Kidney (tissue), 14 donors: ENCODE data around the gene RHOB. TPM values are rescaled to one million over a fixed set of nuclear protein-coding genes. Genes with fewer than 3 reads are reported as not detected.

Experiments used
- DNase-seq, 5 donors: peaks; one replicate each; pipeline ENCODE4 v3.0.0-alpha.2; 2013 to 2020
- FAIRE-seq: peaks from 2 replicates; lab custom pipeline; 2012; peaks lifted over from hg19 to GRCh38; lab: Jason Lieb, UNC
- H3K27ac ChIP-seq, 2 donors: one replicate each; pipeline ENCODE4 v1.7.0; 2013; ENCODE audit warnings: low read depth in 2 of 2, low read length in 2 of 2, inconsistent platforms in 1 of 2
- H3K27me3 ChIP-seq: one replicate; pipeline ENCODE4 v1.7.1; 2013; ENCODE audit warnings: low read length, inconsistent platforms; ENCODE audit not compliant: control insufficient read depth, insufficient read depth
- H3K36me3 ChIP-seq, 3 donors: one replicate each; pipeline versions ENCODE4 v1.7.0 to v1.7.1; 2013; ENCODE audit warnings: low read length in 3 of 3, control low read depth in 1 of 3, inconsistent platforms in 1 of 3; ENCODE audit not compliant: insufficient read depth in 3 of 3, control insufficient read depth in 2 of 3
- H3K4me1 ChIP-seq, 3 donors: one replicate each; pipeline versions ENCODE4 v1.7.0 to v1.7.1; 2013; ENCODE audit warnings: low read length in 3 of 3, inconsistent platforms in 1 of 3, low read depth in 1 of 3; ENCODE audit not compliant: control insufficient read depth in 2 of 3, insufficient read depth in 2 of 3
- H3K4me3 ChIP-seq, 3 donors: one replicate each; pipeline versions ENCODE4 v1.7.0 to v1.8.1; 2013; ENCODE audit warnings: low read length in 3 of 3, control low read depth in 1 of 3, inconsistent platforms in 1 of 3
- H3K9ac ChIP-seq, 3 donors: one replicate each; pipeline versions ENCODE4 v1.7.0 to v1.7.1; 2013; ENCODE audit warnings: low read length in 3 of 3, control low read depth in 1 of 3, inconsistent platforms in 1 of 3
- H3K9me3 ChIP-seq, 3 donors: one replicate each; pipeline versions ENCODE4 v1.7.0 to v1.7.1; 2013; ENCODE audit warnings: low read length in 3 of 3, control low read depth in 1 of 3, inconsistent platforms in 1 of 3; ENCODE audit not compliant: control insufficient read depth in 2 of 3, insufficient read depth in 1 of 3
- intact Hi-C: fragments of 100-400 bp; cut with DNase I; formaldehyde crosslinking; loops from one replicate; pipeline ENCODE4 v1.11.1; 2022
- polyA plus RNA-seq: library from polyadenylated mRNA; stranded (reverse); fragments of 350-450 nt; fragmentation: Illumina TruSeq; extraction: RNeasy Lipid Tissue Mini Kit (QIAGEN cat#74804); gene quantifications from one replicate; pipeline ENCODE4 v1.2.3, GENCODE V29; 2014; ENCODE audit warnings: low read depth, low replicate concordance; ENCODE audit not compliant: insufficient read depth
- total RNA-seq: library from RNA; stranded (reverse); fragmentation: NEBNext Ultra II Directional; extraction: Animal tissue kit (Norgen Biotek cat#: 25700); gene quantifications from one replicate; pipeline ENCODE4 v1.2.1, GENCODE V29; 2021
- TF ChIP-seq, protein P1 (sequence below): IDR thresholded peaks from 3 replicates; pipeline ENCODE4 v1.5.1; 2012; ENCODE audit warnings: mild to moderate bottlenecking, moderate library complexity, borderline replicate concordance; ENCODE audit not compliant: insufficient read depth; ENCODE audit errors: extremely low read depth
- donor health status: control.
- donor health status: control.
- donor health status: control.
- donor health status: control.
- donor health status: control.
- donor health status: DM: yes; HTN: yes; CAD: no.
- donor health status: Normal renal cell carcinoma (clear cell type).

RHOB gene
- total and polyA plus RNA-seq, 2 donors from 2014 or later = 241 to 487 TPM

DNA sequence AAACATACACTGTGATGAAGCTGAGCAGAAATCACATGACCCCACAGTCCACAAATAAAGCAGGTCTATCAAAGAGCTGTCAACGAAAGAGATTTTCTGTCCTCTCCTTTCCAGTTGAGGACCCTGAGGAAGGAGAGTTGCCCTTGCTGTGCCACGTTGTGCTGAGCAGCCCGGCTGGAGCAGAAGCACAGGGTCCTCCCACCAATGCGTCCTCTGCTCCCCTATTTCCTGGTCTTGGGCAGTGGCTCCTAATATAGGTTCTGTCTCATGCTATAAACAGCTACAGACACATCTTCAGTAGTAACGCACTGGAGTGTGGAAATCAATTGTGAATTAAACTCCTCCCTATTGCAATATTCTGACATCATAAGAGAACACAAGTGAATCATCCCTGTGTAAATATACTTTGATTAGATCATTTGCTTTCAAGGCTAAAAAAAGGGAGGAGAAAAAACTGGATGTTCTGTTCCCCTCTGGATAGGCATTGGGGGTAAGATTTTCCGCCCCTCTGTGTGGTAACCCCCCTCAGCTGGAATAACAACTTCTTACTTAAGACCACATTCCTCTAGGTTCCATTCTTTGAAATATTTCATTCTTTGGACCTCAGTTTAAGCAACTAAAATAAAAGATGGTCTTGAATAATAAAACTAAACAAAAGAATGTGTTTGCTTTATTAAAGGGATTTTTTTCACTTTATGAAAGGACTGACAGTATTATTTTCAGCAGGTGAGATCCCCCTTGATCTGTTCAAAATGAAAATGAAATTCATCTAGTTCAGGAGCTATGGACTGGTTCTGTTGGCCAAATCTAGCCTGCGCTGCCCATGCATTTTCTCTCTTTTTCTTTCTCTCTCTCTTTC lies 8.3 kb upstream of the RHOB start:
- Histone ChIP-seq H3K4me1 (peaks cover 0 to 3% (median 0%) of the 10 kb centered on the region in 3 donors), H3K27me3 (no peaks in the 10 kb centered on the region), H3K4me3 (no peak overlapping the region), H3K9me3 (no peaks in the 10 kb centered on the region), H3K9ac (no peak overlapping the region), H3K36me3 (no peaks in the 10 kb centered on the region), H3K27ac (no peak overlapping the region)
- FAIRE-seq = no peak
- intact Hi-C loops = no loop called here
- DNase-seq = peak in 1 of 5 donors; percentile 15
- TF ChIP-seq, protein P1, sequence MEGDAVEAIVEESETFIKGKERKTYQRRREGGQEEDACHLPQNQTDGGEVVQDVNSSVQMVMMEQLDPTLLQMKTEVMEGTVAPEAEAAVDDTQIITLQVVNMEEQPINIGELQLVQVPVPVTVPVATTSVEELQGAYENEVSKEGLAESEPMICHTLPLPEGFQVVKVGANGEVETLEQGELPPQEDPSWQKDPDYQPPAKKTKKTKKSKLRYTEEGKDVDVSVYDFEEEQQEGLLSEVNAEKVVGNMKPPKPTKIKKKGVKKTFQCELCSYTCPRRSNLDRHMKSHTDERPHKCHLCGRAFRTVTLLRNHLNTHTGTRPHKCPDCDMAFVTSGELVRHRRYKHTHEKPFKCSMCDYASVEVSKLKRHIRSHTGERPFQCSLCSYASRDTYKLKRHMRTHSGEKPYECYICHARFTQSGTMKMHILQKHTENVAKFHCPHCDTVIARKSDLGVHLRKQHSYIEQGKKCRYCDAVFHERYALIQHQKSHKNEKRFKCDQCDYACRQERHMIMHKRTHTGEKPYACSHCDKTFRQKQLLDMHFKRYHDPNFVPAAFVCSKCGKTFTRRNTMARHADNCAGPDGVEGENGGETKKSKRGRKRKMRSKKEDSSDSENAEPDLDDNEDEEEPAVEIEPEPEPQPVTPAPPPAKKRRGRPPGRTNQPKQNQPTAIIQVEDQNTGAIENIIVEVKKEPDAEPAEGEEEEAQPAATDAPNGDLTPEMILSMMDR = no peak

DNA sequence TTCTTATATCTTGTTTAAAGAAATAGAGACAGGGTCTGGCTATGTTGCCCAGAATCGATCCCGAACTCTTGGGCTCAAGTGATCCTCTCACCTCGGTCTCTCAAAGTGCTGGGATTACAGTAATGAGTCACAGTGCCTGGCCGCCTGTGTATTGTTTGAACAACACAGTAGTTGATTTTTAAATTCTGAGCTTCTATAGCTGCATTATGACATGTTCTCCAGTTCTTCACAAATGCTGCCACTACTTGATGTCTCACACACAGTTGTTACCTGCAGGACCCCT lies 7.7 kb upstream of the RHOB start:
- Histone ChIP-seq H3K27ac (no peak overlapping the region), H3K9ac (no peak overlapping the region), H3K36me3 (no peaks in the 10 kb centered on the region), H3K4me1 (peaks cover 0 to 9% (median 0%) of the 10 kb centered on the region in 3 donors), H3K9me3 (no peaks in the 10 kb centered on the region), H3K4me3 (no peak overlapping the region), H3K27me3 (no peaks in the 10 kb centered on the region)
- intact Hi-C loops = no loop called here
- FAIRE-seq = no peak
- TF ChIP-seq, protein P1 = no peak
- DNase-seq = no peak

DNA sequence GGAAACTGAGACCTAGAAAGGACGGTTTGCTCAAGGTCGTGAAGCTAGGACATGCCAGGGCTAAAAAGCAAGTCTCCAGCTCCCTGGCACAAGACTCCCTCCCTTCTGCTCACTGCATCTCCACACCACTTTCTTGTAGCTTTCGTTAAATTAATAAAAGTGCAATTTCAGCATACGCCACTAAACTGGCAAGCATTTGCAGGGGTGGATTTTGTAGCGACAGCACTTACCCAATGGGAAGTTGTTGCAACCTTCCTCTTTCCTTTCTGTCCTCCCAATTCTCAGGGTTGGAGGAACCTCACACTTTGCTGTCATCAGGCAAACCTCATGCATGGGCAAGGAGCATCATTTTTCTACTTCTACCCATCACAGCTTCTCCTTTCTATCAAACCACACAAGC lies 7.4 kb upstream of the RHOB start:
- H3K27ac ChIP-seq = no peak overlapping the region
- TF ChIP-seq, protein P1 = no peak
- no peak overlapping the region for H3K4me3 ChIP-seq
- intact Hi-C loops = no loop called here
- peak in 1 of 5 donors; percentile 11 for DNase-seq
- no peak overlapping the region for H3K9ac ChIP-seq
- H3K9me3 ChIP-seq = no peaks in the 10 kb centered on the region
- H3K27me3 ChIP-seq = no peaks in the 10 kb centered on the region
- peaks cover 0 to 11% (median under 1%) of the 10 kb centered on the region in 3 donors for H3K4me1 ChIP-seq
- H3K36me3 ChIP-seq = no peaks in the 10 kb centered on the region
- FAIRE-seq = no peak
